Panc1 (cell line): Measurements from ENCODE around the gene DIP2C. TPM values are rescaled to one million over a fixed set of nuclear protein-coding genes. Genes with fewer than 3 reads are reported as not detected.

Experiments used
- ATAC-seq: fragments of 200-7000 bp; cut with Tn5 transposase; 2 replicates; pipeline ENCODE4 v1.9.1; 2020; ENCODE audit warnings: mild to moderate bottlenecking, moderate library complexity
- BruUV-seq: library from RNA; stranded (reverse); fragments of 400-500 nt; replicated peaks from 2 replicates; lab custom pipeline; 2021; lab: Mats Ljungman, UMichigan
- CTCF ChIA-PET: fragments of 300-600 bp; sonication (Branson Sonifier 250); formaldehyde crosslinking; loops from one replicate; lab custom pipeline; 2022; ENCODE audit warnings: antibody characterized with exemption; lab: Charles Lee
- POLR2A ChIA-PET: fragments of 300-600 bp; sonication (Branson Sonifier 250); formaldehyde crosslinking; loops from one replicate; lab custom pipeline; 2022; ENCODE audit warnings: antibody characterized with exemption; lab: Charles Lee
- DNase-seq: peaks from one replicate; pipeline ENCODE4 v3.0.0-alpha.2; 2010; ENCODE audit warnings: low read depth, low spot score
- H3K27ac ChIP-seq: 2 replicates; pipeline ENCODE4 v1.5.1; 2011; ENCODE audit warnings: mild to moderate bottlenecking, low read length, inconsistent platforms
- H3K27me3 ChIP-seq: fragments of 200-500 bp; sonication (Bioruptor generic); 2 replicates; pipeline ENCODE4 v1.6.0; 2014; ENCODE audit warnings: low read length, inconsistent platforms; ENCODE audit not compliant: control insufficient read depth, insufficient read depth
- H3K36me3 ChIP-seq: fragments of 200-500 bp; sonication (Bioruptor generic); 2 replicates; pipeline ENCODE4 v1.5.1; 2014; ENCODE audit warnings: inconsistent platforms, mild to moderate bottlenecking, low read length, moderate library complexity; ENCODE audit not compliant: control insufficient read depth, insufficient read depth
- H3K4me1 ChIP-seq: 2 replicates; pipeline ENCODE4 v1.5.1; 2011; ENCODE audit warnings: inconsistent platforms, mild to moderate bottlenecking, low read length, moderate library complexity; ENCODE audit not compliant: control insufficient read depth, insufficient read depth
- H3K4me3 ChIP-seq, 2 experiments: 2 replicates each; pipeline ENCODE4 v1.5.1; 2011 to 2012; ENCODE audit warnings: low read depth in 2 of 2, low read length in 2 of 2, mild to moderate bottlenecking in 2 of 2, inconsistent platforms in 1 of 2, moderate library complexity in 1 of 2
- H3K9me3 ChIP-seq: fragments of 200-500 bp; sonication (Bioruptor generic); 2 replicates; pipeline ENCODE4 v1.5.1; 2014; ENCODE audit warnings: low read depth, mild to moderate bottlenecking, inconsistent platforms, low read length, moderate library complexity; ENCODE audit not compliant: control insufficient read depth, insufficient read depth
- POLR2AphosphoS5 ChIP-seq: IDR thresholded peaks from 2 replicates; pipeline ENCODE4 v1.6.1; 2012; ENCODE audit warnings: mild to moderate bottlenecking, low read depth, low read length, moderate library complexity
- REST ChIP-seq, 2 experiments: IDR thresholded peaks; 2 replicates each; pipeline ENCODE4 v1.6.1; 2011 to 2012; ENCODE audit warnings: low read depth in 2 of 2, control low read depth in 1 of 2, low read length in 1 of 2, mild to moderate bottlenecking in 1 of 2, moderate library complexity in 1 of 2; ENCODE audit not compliant: insufficient read depth in 1 of 2
- SIN3A ChIP-seq: IDR thresholded peaks from 2 replicates; pipeline ENCODE4 v1.6.1; 2012; ENCODE audit warnings: low read depth, mild to moderate bottlenecking, low read length, moderate library complexity, borderline replicate concordance; ENCODE audit not compliant: insufficient read depth
- TCF7L2 ChIP-seq: IDR thresholded peaks from 2 replicates; pipeline ENCODE4 v1.6.1; 2011; ENCODE audit warnings: mild to moderate bottlenecking, low read depth, low read length, inconsistent platforms
- in situ Hi-C: cut with HindIII; loops from 2 replicates; pipeline ENCODE4 v1.10.0; 2016; ENCODE audit warnings: low sequenced_read_pairs, low pct_unique_long_range_greater_than_20kb
- intact Hi-C: fragments of 100-400 bp; cut with micrococcal nuclease; formaldehyde crosslinking; loops from one replicate; pipeline ENCODE4 v1.10.0; 2022; ENCODE audit not compliant: unreplicated experiment
- total RNA-seq: library from RNA; stranded (reverse); gene quantifications from one replicate; pipeline ENCODE4 v1.2.1, GENCODE V29; 2021; ENCODE audit not compliant: unreplicated experiment
- TF ChIP-seq, protein P1 (sequence below): fragments of 450-650 bp; IDR thresholded peaks from 2 replicates; pipeline ENCODE4 v1.5.1; 2017; ENCODE audit warnings: mild to moderate bottlenecking

The DIP2C gene
- total RNA-seq, 1 experiment from 2014 or later: 13.2 TPM

DNA sequence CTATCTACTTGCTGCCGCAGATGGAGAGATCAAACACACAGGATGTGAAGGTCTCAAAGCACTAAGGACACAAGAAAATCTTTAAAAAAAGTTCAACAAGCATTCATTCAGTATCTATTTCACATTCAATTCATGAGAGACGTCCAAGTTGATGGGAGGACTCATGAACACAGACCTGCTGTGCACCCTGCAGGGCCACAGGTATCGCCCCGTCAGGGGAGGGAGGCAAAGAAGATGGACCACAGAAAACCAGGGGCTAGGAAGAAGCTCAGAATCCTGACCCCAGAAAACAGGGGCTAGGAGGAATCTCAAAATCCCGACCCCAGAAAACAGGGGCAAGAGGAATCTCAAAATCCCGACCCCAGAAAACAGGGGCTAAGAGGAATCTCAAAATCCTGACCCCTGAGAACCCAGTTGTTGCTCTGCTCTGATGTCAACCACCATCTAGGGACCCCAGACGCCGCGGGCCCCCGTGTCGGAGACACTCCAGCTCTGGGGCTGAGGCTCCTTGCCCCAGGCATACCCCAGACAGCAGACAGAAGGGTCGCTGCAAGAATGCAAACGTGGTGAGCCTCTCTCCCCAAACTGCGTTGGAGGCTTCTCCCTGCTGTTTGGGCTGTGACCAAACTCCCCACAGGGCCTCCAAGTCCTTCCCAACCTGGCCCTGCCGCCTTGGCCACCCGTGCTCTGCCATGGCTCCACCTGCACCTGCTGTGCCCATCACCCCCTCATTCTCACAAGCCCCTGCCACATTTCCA, 197.6 kb downstream of the DIP2C start:
- CTCF ChIA-PET: no interaction called here
- Histone ChIP-seq H3K27ac (no peak overlapping the region), H3K9me3 (no peaks in the 10 kb centered on the region), H3K27me3 (no peaks in the 10 kb centered on the region), H3K36me3 (no peaks in the 10 kb centered on the region), H3K4me3 (no peak overlapping the region), H3K4me1 (no peaks in the 10 kb centered on the region)
- BruUV-seq: no TSS peak
- in situ Hi-C loops (no loop called here), intact Hi-C loops (no loop called here)
- POLR2A ChIA-PET: no interaction called here
- ATAC-seq: no peak
- TF ChIP-seq SIN3A (no peak), POLR2AphosphoS5 (no peak)
- no peak for DNase-seq

DNA sequence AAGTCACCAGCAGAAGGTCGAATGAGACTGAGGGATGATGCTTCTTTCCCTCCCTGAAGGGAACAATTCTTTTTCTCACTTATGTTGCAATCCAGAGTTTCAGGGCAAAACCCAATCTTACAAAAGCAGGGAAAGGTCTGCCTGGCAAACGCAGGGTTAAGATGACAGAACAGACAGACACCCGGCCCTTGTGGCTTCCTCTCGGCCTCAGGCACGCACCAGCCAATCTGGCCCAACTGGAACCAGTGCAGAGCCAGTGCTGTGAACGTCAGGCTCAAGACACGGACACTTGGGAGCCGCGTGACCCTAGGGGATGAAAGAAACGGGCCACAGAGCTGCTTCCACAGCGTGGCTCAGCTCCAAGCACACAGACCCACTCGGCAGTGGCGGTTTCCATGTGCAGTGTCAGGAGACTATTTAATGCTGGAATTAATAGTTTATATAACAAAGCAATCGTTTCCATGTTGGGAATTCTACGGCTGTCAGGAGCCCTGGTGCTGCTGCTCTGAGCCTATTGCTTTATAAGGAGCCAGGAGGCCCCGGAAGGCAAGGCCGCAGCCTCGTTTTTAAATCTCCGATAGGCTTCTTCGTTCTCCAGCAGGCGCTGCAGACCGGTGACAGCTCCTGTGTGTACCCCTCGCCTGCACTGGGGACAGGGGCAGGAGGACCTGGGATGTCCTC, 198.4 kb downstream of the DIP2C start:
- intact Hi-C loops: no loop called here
- DNase-seq: no peak
- Histone ChIP-seq H3K9me3 (no peaks in the 10 kb centered on the region), H3K4me3 (no peak overlapping the region), H3K27me3 (no peaks in the 10 kb centered on the region), H3K4me1 (no peaks in the 10 kb centered on the region), H3K36me3 (no peaks in the 10 kb centered on the region), H3K27ac (no peak overlapping the region)
- in situ Hi-C loops: no loop called here
- no TSS peak for BruUV-seq
- ATAC-seq: no peak
- TF ChIP-seq SIN3A (no peak), REST (IDR thresholded peaks at IDR 0.05; ENCODE audit: insufficient read depth in 1 of 2, low read depth in 2 of 2, low read length in 1 of 2) (no peak), POLR2AphosphoS5 (no peak), TCF7L2 (no peak)
- TF ChIP-seq, protein P1, sequence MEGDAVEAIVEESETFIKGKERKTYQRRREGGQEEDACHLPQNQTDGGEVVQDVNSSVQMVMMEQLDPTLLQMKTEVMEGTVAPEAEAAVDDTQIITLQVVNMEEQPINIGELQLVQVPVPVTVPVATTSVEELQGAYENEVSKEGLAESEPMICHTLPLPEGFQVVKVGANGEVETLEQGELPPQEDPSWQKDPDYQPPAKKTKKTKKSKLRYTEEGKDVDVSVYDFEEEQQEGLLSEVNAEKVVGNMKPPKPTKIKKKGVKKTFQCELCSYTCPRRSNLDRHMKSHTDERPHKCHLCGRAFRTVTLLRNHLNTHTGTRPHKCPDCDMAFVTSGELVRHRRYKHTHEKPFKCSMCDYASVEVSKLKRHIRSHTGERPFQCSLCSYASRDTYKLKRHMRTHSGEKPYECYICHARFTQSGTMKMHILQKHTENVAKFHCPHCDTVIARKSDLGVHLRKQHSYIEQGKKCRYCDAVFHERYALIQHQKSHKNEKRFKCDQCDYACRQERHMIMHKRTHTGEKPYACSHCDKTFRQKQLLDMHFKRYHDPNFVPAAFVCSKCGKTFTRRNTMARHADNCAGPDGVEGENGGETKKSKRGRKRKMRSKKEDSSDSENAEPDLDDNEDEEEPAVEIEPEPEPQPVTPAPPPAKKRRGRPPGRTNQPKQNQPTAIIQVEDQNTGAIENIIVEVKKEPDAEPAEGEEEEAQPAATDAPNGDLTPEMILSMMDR: no peak
- CTCF ChIA-PET: no interaction called here
- POLR2A ChIA-PET: no interaction called here

DNA sequence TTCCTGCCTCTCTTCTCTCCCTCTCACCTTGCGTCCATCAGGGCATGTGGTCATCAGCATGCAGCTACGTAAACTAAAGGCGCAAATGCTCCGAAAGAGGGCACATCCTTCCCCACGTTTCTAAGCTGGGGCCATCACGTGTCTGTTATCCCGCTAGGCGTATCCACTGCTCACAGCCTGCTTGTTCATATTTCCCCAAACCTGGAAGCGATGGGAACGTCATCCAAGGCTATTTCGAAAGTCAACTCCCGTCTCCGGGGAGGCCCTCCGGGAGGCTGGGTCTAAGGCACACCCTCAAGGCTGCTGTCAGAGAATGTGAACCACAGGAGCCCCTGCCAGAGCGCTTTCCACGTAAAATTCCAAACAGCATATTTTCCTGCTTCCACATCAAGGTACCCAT, 199.2 kb downstream of the DIP2C start:
- no peak for TF ChIP-seq REST (IDR thresholded peaks at IDR 0.05; ENCODE audit: insufficient read depth in 1 of 2, low read depth in 2 of 2, low read length in 1 of 2)
- no peak for TF ChIP-seq TCF7L2
- no peak for TF ChIP-seq POLR2AphosphoS5
- TF ChIP-seq SIN3A: no peak
- ChIA-PET POLR2A (no interaction called here), CTCF (no interaction called here)
- no peak overlapping the region for H3K27ac ChIP-seq
- no TSS peak for BruUV-seq
- ATAC-seq (no peak), DNase-seq (no peak)
- H3K9me3 ChIP-seq: no peaks in the 10 kb centered on the region
- no peaks in the 10 kb centered on the region for H3K36me3 ChIP-seq
- in situ Hi-C loops: no loop called here
- H3K4me1 ChIP-seq: no peaks in the 10 kb centered on the region
- H3K4me3 ChIP-seq: no peak overlapping the region
- intact Hi-C loops: no loop called here
- no peaks in the 10 kb centered on the region for H3K27me3 ChIP-seq
